Measurements from ENCODE around the gene FAF1.

FAF1 gene

GRCh38 chr1:50591598-50591997 is 368.5 kb downstream of the FAF1 start:
- peaks cover 12 to 33% (median 33%) of the 10 kb centered on the region in 3 donors for H3K36me3 ChIP-seq
- no peaks in the 10 kb centered on the region for H3K4me1 ChIP-seq
- H3K27ac ChIP-seq = no peak overlapping the region
- H3K4me3 ChIP-seq = no peak overlapping the region
- DNase-seq = no peak
- H3K9me3 ChIP-seq = no peaks in the 10 kb centered on the region
- intact Hi-C loops (cut with DNase I; ENCODE audit: low total_unique reads) = no loop called here
- TF ChIP-seq, protein P1, sequence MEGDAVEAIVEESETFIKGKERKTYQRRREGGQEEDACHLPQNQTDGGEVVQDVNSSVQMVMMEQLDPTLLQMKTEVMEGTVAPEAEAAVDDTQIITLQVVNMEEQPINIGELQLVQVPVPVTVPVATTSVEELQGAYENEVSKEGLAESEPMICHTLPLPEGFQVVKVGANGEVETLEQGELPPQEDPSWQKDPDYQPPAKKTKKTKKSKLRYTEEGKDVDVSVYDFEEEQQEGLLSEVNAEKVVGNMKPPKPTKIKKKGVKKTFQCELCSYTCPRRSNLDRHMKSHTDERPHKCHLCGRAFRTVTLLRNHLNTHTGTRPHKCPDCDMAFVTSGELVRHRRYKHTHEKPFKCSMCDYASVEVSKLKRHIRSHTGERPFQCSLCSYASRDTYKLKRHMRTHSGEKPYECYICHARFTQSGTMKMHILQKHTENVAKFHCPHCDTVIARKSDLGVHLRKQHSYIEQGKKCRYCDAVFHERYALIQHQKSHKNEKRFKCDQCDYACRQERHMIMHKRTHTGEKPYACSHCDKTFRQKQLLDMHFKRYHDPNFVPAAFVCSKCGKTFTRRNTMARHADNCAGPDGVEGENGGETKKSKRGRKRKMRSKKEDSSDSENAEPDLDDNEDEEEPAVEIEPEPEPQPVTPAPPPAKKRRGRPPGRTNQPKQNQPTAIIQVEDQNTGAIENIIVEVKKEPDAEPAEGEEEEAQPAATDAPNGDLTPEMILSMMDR (IDR thresholded peaks at IDR 0.05) = no peak
- no peaks in the 10 kb centered on the region for H3K27me3 ChIP-seq

DNA sequence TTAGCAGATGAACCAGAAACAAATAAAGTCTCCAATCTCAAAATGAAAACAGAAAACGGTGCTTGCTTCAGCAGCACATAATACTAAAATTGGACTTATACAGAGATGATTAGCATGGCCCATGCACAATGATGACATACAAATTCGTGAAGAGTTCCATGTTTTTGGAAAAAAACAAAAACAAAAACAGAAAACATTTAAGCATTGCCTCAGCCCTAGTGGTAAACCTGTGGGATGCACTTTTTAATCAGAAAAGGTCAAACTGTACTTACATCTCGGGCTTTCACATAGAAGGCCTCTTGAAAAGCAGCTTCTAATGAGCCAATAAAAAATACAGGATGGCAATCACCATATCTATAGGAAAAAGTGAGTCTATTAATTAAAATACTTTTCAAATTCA is 377.7 kb downstream of the FAF1 start:
- peaks cover 4 to 10% (median 5%) of the 10 kb centered on the region in 3 donors for H3K36me3 ChIP-seq
- intact Hi-C loops (cut with DNase I; ENCODE audit: low total_unique reads) = no loop called here

DNA sequence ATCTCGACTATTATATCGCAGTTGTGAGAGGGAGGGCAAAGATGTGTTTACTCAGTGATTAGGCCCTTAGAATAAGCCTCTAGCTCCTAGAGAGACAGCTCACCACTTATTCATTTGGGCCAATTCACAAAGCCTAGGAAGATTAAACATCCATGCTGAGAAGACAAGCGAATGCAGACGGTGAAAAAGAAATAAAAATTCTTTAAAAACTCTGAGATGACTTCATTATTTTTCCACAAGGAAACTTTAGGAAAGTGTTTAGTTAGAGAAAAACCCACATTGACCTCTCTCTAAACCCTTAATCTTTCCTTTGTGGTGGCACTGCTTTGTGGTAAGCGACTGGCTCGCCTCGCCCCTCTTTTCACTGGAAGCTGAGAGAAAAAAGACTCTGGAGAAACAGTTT is 390.0 kb downstream of the FAF1 start:
- H3K27me3 ChIP-seq = no peaks in the 10 kb centered on the region
- H3K9me3 ChIP-seq = no peaks in the 10 kb centered on the region
- no peaks in the 10 kb centered on the region for H3K4me1 ChIP-seq
- TF ChIP-seq, protein P1 (IDR thresholded peaks at IDR 0.05) = no peak
- intact Hi-C loops (cut with DNase I; ENCODE audit: low total_unique reads) = no loop called here
- no peak overlapping the region for H3K4me3 ChIP-seq
- peaks cover 14 to 23% (median 19%) of the 10 kb centered on the region in 3 donors for H3K36me3 ChIP-seq
- no peak for DNase-seq
- H3K27ac ChIP-seq = no peak overlapping the region

More for the DNA sequence above, 377.7 kb downstream of the FAF1 start:
- TF ChIP-seq, protein P1 (IDR thresholded peaks at IDR 0.05) = no peak
- Histone ChIP-seq H3K27ac (no peak overlapping the region), H3K9me3 (no peaks in the 10 kb centered on the region), H3K27me3 (no peaks in the 10 kb centered on the region), H3K4me3 (no peak overlapping the region), H3K4me1 (no peaks in the 10 kb centered on the region)
- no peak for DNase-seq

DNA sequence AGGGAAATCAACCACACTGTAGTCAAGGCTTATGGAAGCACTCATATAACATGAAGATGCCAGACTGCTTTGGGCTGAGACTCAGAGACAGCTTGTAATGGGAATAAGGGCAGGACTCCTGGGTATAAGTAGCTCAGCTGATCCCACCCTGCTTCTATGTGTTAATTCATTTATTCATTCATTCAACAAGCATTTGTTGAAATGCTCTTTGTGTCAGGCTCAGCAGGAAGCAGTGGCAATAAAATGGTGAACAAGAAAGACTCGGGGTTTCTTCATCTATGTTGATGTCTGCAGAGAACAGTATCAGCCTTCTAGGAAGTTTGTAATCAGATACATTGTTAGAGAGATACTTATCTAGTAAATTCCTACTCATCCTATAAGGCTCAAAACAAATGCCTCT is 391.3 kb downstream of the FAF1 start:
- Histone ChIP-seq H3K36me3 (peaks cover 14 to 19% (median 19%) of the 10 kb centered on the region in 3 donors), H3K4me1 (no peaks in the 10 kb centered on the region), H3K4me3 (no peak overlapping the region), H3K27ac (no peak overlapping the region), H3K9me3 (no peaks in the 10 kb centered on the region), H3K27me3 (no peaks in the 10 kb centered on the region)
- intact Hi-C loops (cut with DNase I; ENCODE audit: low total_unique reads) = no loop called here
- TF ChIP-seq, protein P1 (IDR thresholded peaks at IDR 0.05) = no peak
- no peak for DNase-seq

DNA sequence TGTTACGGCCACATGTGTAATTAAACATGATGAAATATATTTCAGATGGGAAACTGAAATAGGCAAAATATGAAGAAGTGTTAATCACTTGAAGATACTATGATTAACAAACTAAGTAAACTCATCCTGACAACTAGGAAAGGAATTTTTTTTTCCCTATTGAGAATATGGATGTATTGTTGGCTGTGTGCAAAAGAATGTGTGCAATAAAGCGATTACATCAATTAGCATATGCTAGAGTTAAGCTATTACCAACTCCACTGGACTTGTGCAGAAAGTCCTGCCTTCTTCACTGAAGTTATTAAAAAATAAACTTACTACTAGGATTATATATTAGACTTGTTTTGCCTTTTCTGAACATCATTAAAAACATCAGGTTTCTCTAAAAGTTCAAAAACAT is 393.7 kb downstream of the FAF1 start:
- Histone ChIP-seq H3K36me3 (peaks cover 20 to 26% (median 22%) of the 10 kb centered on the region in 3 donors), H3K27me3 (no peaks in the 10 kb centered on the region), H3K4me1 (no peaks in the 10 kb centered on the region), H3K27ac (no peak overlapping the region), H3K9me3 (no peaks in the 10 kb centered on the region), H3K4me3 (no peak overlapping the region)
- intact Hi-C loops (cut with DNase I; ENCODE audit: low total_unique reads) = no loop called here
- TF ChIP-seq, protein P1 (IDR thresholded peaks at IDR 0.05) = no peak
- no peak for DNase-seq

GRCh38 chr1:50564417-50564816 is 395.6 kb downstream of the FAF1 start:
- Histone ChIP-seq H3K9me3 (no peaks in the 10 kb centered on the region), H3K4me1 (no peaks in the 10 kb centered on the region)

More at GRCh38 chr1:50564417-50564816, 395.6 kb downstream of the FAF1 start:
- no peak overlapping the region for H3K4me3 ChIP-seq
- intact Hi-C loops (cut with DNase I; ENCODE audit: low total_unique reads) = no loop called here
- H3K27me3 ChIP-seq = no peaks in the 10 kb centered on the region
- H3K27ac ChIP-seq = no peak overlapping the region
- TF ChIP-seq, protein P1 (IDR thresholded peaks at IDR 0.05) = no peak
- H3K36me3 ChIP-seq = peaks cover 29 to 44% (median 36%) of the 10 kb centered on the region in 3 donors
- DNase-seq = no peak

Measured in tibial artery (tissue), 4 donors.